GM18507 (cell line): Measurements from ENCODE around the gene MMEL1.
"Not testable (repeated sequence)": the region's sequence is repeated elsewhere in the genome, so short reads cannot be mapped to it uniquely, and the experiment has no call there.

Source experiments
- DNase-seq: peaks from one replicate; pipeline ENCODE4 v3.0.0; 2011; ENCODE audit warnings: low read depth; ENCODE audit not compliant: insufficient read length; ENCODE audit errors: extremely low spot score
- FAIRE-seq: peaks from 2 replicates; lab custom pipeline; 2011; peaks lifted over from hg19 to GRCh38; lab: Jason Lieb, UNC

MMEL1 gene

GRCh38 chr1:2632561-2633361 lies at the start of gene MMEL1:
Gene MMEL1, minus strand, starts transcription at chr1:2633016. Its CDS starts 3,532 bp downstream, at chr1:2629484.
- DNase-seq (no peak), FAIRE-seq (no peak)

DNA sequence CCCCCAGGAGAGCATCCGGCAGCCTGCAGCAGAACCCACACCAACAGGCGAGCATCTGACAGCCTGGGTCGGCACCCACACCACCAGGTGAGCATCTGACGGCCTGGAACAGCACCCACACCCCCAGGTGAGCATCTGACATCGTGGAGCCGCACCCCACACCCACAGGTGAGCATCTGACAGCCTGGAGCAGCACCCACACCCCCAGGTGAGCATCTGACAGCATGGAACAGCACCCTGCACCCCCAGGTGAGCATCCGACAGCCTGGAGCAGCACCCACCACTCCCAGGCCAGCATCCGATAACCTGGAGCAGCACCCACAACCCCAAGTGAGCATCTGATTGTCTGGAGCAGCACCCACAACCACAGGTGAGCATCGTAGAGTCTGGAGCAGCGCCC lies 43.9 kb upstream of the MMEL1 start:
- DNase-seq, FAIRE-seq: not testable (repeated sequence)

DNA sequence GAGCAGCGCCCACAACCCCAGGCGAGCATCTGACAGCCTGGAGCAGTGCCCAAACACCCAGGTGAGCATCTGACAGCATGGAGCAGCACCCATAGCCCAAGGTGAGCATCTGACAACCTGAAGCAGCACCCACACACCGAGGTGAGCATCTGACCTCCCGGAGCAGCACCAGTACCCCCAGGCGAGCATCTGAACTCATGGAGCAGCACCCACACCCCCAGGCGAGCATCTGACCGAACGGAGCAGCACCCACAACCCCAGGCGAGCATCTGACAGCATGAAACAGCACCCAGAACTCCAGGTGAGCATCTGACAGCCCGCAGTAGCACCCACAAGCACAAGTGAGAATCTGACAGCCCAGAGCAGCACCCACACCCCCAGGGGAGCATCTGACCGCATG lies 38.8 kb upstream of the MMEL1 start:
- not testable (repeated sequence) for DNase-seq, FAIRE-seq

DNA sequence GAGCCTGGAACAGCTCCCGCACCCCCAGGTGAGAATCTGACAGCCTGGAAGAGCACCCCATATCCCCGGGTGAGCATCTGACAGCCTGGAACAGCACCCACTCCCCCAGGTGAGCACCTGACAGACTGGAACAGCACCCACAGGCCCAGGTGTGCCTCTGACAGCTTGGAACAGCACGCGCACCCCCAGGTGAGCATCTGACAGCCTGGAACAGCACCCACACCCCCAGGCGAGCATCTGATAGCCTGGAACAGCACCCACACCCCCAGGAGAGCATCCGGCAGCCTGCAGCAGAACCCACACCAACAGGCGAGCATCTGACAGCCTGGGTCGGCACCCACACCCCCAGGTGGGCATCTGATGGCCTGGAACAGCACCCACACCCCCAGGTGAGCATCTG lies 27.0 kb upstream of the MMEL1 start:
- DNase-seq, FAIRE-seq: not testable (repeated sequence)

DNA sequence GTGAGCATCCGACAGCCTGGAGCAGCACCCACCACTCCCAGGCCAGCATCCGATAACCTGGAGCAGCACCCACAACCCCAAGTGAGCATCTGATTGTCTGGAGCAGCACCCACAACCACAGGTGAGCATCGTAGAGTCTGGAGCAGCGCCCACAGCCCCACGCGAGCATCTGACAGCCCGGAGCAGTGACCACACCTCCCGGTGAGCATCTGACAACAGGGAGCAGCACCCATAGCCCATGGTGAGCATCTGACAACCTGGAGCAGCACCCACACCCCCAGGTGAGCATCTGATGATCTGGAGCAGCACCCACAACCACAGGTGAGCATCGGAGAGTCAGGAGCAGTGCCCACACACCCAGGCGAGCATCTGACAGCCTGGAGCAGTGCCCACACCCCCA lies 25.1 kb upstream of the MMEL1 start:
- DNase-seq, FAIRE-seq: not testable (repeated sequence)

- FAIRE-seq, DNase-seq: not testable (repeated sequence)
Observed at GRCh38 chr1:2657124-2657523, 24.3 kb upstream of the MMEL1 start.

DNA sequence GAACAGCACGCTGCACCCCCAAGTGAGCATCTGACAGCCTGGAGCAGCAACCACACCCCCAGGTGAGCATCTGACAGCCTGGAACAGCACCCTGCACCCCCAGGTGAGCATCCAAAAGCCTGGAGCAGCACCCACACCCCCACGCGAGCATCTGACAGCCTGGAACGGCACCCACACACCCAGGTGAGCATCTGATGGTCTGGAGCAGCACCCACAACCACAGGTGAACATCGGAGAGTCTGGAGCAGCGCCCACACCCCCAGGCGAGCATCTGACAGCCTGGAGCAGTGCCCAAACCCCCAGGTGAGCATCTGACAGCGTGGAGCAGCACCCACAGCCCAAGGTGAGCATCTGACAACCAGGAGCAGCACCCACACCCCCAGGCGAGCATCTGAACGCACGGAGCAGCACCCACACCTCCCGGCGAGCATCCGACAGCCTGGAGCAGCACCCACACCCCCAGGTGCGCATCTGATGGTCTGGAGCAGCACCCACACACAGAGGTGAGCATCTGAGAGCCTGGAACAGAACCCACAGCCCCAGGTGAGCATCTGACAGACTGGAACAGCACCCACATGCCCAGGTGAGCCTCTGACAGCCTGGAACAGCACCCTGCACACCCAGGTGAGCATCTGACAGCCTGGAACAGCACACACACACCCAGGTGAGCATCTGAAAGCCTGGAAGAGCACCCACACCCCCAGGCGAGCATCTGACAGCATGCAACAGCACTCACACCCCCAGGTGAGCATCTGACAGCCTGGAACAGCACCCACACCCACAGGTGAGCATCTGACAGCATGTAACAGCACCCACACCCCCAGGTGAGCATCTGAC lies 23.0 kb upstream of the MMEL1 start:
- FAIRE-seq, DNase-seq: not testable (repeated sequence)

- not testable (repeated sequence) for DNase-seq, FAIRE-seq
Observed at GRCh38 chr1:2654443-2654948, 21.7 kb upstream of the MMEL1 start.

DNA sequence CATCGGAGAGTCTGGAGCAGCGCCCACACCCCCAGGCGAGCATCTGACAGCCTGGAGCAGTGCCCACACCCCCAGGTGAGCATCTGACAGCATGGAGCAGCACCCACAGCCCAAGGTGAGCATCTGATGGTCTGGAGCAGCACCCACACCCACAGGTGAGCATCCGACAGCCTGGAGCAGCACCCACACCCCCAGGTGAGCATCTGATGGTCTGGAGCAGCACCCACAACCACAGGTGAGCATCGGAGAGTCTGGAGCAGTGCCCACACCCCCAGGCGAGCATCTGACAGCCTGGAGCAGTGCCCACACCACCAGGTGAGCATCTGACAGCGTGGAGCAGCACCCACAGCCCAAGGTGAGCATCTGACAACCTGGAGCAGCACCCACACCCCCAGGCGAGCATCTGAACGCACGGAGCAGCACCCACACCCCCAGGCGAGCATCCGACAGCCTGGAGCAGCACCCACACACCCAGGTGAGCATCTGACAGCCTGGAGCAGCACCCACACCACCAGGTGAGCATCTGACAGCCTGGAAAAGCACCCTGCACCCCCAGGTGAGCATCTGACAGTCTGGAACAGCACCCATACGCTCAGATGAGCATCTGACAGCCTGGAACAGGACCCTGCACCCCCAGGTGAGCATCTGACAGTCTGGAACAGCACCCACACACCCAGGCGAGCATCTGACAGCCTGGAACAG lies 21.1 kb upstream of the MMEL1 start:
- not testable (repeated sequence) for DNase-seq, FAIRE-seq

- not testable (repeated sequence) for FAIRE-seq, DNase-seq
Observed at GRCh38 chr1:2652926-2653571, 20.2 kb upstream of the MMEL1 start.

DNA sequence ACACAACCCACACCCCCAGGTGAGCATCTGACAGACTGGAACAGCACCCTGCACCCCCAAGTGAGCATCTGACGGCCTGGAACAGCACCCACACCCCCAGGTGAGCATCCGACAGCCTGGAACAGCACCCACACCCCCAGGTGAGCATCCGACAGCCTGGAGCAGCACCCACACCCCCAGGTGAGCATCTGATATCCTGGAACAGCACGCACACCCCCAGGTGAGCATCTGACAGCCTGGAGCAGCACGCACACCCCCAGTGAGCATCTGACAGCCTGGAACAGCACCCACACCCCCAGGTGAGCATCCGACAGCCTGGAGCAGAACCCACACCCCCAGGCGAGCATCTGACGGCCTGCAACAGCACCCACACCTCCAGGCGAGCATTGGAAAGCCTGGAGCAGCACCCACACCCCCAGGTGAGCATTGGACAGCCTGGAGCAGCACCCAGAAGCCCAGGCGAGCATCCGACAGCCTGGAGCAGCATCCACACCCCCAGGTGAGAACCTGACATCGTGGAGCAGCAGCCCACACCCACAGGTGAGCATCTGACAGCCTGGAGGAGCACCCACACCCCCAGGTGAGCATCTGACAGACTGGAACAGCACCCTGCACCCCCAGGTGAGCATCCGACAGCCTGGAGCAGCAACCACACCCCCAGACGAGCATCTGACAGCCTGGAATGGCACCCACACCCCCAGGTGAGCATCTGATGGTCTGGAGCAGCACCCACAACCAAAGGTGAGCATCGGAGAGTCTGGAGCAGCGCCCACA lies 19.5 kb upstream of the MMEL1 start:
- not testable (repeated sequence) for FAIRE-seq, DNase-seq

DNA sequence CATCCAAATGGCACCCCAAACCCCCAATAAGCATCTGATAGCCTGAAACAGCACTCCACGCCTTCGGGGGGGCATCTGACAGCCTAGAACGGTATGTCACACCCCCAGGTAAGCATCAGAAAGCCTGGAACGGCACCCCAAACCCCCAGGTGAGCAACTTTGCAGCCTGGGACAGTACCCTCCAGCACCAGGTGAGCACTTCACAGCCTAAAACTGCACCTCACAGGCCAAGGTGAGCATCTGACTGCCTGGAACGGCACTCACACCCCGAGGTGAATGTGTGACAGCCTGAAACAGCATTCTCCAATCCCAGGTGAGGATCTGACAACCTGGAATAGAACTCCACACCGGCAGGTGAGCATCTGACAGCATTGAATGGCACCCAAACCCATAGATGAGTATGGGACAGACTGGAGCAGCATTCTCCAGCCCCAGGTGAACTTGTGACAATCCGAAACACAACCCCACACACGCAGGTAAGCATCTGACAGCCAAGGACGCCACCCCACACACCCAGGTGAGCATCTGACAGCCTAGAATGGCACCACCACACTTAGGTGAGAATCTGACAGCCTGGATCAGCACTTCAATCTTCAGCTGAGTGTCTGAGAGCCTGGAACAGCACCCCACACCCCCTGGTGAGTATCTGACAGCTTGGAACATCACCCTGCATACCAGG lies 18.3 kb upstream of the MMEL1 start:
- FAIRE-seq (no peak), DNase-seq (no peak)

- no peak for FAIRE-seq
- no peak for DNase-seq
Observed at GRCh38 chr1:2646837-2647236, 14.0 kb upstream of the MMEL1 start.

DNA sequence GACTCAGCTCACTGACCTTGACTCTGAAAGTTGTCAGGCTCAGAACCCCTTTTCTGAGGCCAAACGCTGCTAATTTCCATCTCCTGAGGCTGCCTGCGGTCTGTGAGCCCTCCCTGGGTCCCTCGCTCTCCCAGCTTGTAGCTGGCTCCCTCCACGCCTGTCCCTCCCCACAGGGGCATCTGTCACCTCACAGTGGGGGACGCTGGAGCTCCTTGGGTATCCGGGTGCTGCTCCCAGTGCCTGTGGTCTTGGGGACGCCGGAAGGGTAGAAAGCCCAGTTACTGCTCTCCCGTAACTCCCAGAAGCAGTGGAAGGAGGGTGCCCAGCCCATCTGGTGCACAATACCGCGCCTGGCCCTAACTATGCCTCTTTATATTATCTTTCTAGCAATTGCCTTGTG lies 13.0 kb upstream of the MMEL1 start:
- DNase-seq (no peak), FAIRE-seq (no peak)

GRCh38 chr1:2645143-2645542 lies 12.3 kb upstream of the MMEL1 start:
- no peak for DNase-seq
- FAIRE-seq = no peak

GRCh38 chr1:2644591-2645101 lies 11.8 kb upstream of the MMEL1 start:
- FAIRE-seq (no peak), DNase-seq (no peak)

DNA sequence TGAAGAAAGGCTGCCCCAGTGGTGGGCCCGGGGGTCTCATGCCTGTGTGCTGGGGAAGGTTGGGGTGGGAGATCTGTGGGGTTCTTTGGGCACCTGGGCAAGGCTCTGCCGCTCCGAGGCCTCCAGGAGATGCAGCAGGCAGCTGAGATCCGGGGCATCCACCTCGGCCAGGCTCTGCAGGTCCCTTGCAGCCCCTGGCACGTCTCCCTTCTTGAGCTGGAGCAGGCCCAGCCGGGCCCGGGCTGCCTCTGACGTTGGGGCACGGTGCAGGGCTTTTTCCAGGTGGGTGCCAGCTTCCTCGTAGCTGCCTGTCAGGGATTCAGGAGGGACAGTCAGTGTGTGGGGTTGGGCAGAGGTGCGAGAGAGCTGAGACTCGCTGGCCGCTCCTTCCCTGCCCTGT lies 11.4 kb upstream of the MMEL1 start:
- DNase-seq = no peak

More for the DNA sequence above, 11.4 kb upstream of the MMEL1 start:
- no peak for FAIRE-seq
